B cell (primary cell): ENCODE results near the gene TRAPPC5.

ENCODE experiments used
- CTCF ChIP-seq: fragments of 200-600 bp; IDR thresholded peaks from one replicate; pipeline ENCODE4 v1.8.0; 2022; ENCODE audit warnings: antibody characterized with exemption, mild to moderate bottlenecking
- EZH2 ChIP-seq: IDR thresholded peaks from 2 replicates; pipeline ENCODE4 v1.6.1; 2012; ENCODE audit warnings: borderline replicate concordance, low read depth, mild to moderate bottlenecking, moderate library complexity, low read length; ENCODE audit not compliant: insufficient read depth, poor library complexity, severe bottlenecking

- TF ChIP-seq CTCF (no peak), EZH2 (no peak)
These were observed 25.0 kb downstream of the TRAPPC5 start for GRCh38 chr19:7705387-7706187.
